ENCODE measurements around the gene PTGER3. TPM values are rescaled to one million over a fixed set of nuclear protein-coding genes. Genes with fewer than 3 reads are reported as not detected.
"Not testable (repeated sequence)": the region's sequence is repeated elsewhere in the genome, so short reads cannot be mapped to it uniquely, and the experiment has no call there.

The PTGER3 gene
- total and polyA plus RNA-seq, 7 experiments from 2014 or later = 0.07 to 4.3 (median 3.1) TPM; not detected in 3

- H3K27ac Mint-ChIP-seq = no peak overlapping the region
- Histone ChIP-seq H3K27me3 (ENCODE audit: control insufficient read depth in 2 of 2, insufficient read depth in 2 of 2, low read length in 2 of 2) (peaks cover 0 to 4% of the 10 kb centered on the region in 2 donors), H3K9me3 (ENCODE audit: control insufficient read depth in 2 of 3, low read length in 3 of 3) (no peaks in the 10 kb centered on the region), H3K36me3 (ENCODE audit: control insufficient read depth in 2 of 3, insufficient read depth in 3 of 3, low read length in 3 of 3) (no peaks in the 10 kb centered on the region), H3K4me3 (ENCODE audit: low read length) (no peak overlapping the region), H3K4me1 (ENCODE audit: control insufficient read depth in 2 of 2, insufficient read depth in 2 of 2, low read length in 2 of 2) (no peaks in the 10 kb centered on the region), H3K27ac (ENCODE audit: low read depth, low read length) (no peak overlapping the region)
- no peak overlapping the region for H3K4me3 Mint-ChIP-seq
- H3K27me3 Mint-ChIP-seq = peaks cover 6 to 36% (median 27%) of the 10 kb centered on the region in 5 donors
- ATAC-seq (no peak), DNase-seq (no peak)
- intact Hi-C loops (cut with micrococcal nuclease) = no loop called here
- H3K36me3 Mint-ChIP-seq = no peaks in the 10 kb centered on the region
- H3K4me1 Mint-ChIP-seq = peaks cover 0 to 4% (median 0%) of the 10 kb centered on the region in 7 donors
- POLR2A ChIA-PET = no interaction called here
- CTCF ChIA-PET = no interaction called here
- no peaks in the 10 kb centered on the region for H3K9me3 Mint-ChIP-seq
Observed at GRCh38 chr1:70997793-70998192, 49.8 kb downstream of the PTGER3 start.

GRCh38 chr1:70994753-70995268 lies 52.8 kb downstream of the PTGER3 start:
- POLR2A ChIA-PET = no interaction called here
- H3K4me1 Mint-ChIP-seq = peaks cover 0 to 4% (median 0%) of the 10 kb centered on the region in 7 donors
- H3K27ac Mint-ChIP-seq = no peak overlapping the region
- H3K36me3 ChIP-seq (ENCODE audit: control insufficient read depth in 2 of 3, insufficient read depth in 3 of 3, low read length in 3 of 3) = no peaks in the 10 kb centered on the region
- H3K27me3 Mint-ChIP-seq = peaks cover 0 to 24% (median 18%) of the 10 kb centered on the region in 5 donors
- H3K36me3 Mint-ChIP-seq = no peaks in the 10 kb centered on the region
- no peak overlapping the region for H3K27ac ChIP-seq (ENCODE audit: low read depth, low read length)
- DNase-seq (no peak), ATAC-seq (no peak)
- intact Hi-C loops (cut with micrococcal nuclease) = no loop called here
- H3K4me1 ChIP-seq (ENCODE audit: control insufficient read depth in 2 of 2, insufficient read depth in 2 of 2, low read length in 2 of 2) = no peaks in the 10 kb centered on the region
- CTCF ChIA-PET = no interaction called here
- no peak overlapping the region for H3K4me3 ChIP-seq (ENCODE audit: low read length)
- no peaks in the 10 kb centered on the region for H3K9me3 ChIP-seq (ENCODE audit: control insufficient read depth in 2 of 3, low read length in 3 of 3)
- H3K9me3 Mint-ChIP-seq = no peaks in the 10 kb centered on the region
- peaks cover 0 to 4% of the 10 kb centered on the region in 2 donors for H3K27me3 ChIP-seq (ENCODE audit: control insufficient read depth in 2 of 2, insufficient read depth in 2 of 2, low read length in 2 of 2)
- H3K4me3 Mint-ChIP-seq = no peak overlapping the region

- Mint-ChIP-seq H3K27me3 (peaks cover 0 to 24% (median 14%) of the 10 kb centered on the region in 5 donors), H3K9me3 (no peaks in the 10 kb centered on the region), H3K4me1 (peaks cover 0 to 4% (median 0%) of the 10 kb centered on the region in 7 donors), H3K36me3 (no peaks in the 10 kb centered on the region), H3K4me3 (no peak overlapping the region), H3K27ac (no peak overlapping the region)
- Histone ChIP-seq H3K36me3 (ENCODE audit: control insufficient read depth in 2 of 3, insufficient read depth in 3 of 3, low read length in 3 of 3) (no peaks in the 10 kb centered on the region), H3K27me3 (ENCODE audit: control insufficient read depth in 2 of 2, insufficient read depth in 2 of 2, low read length in 2 of 2) (peaks cover 0 to 3% of the 10 kb centered on the region in 2 donors), H3K4me1 (ENCODE audit: control insufficient read depth in 2 of 2, insufficient read depth in 2 of 2, low read length in 2 of 2) (no peaks in the 10 kb centered on the region), H3K27ac (ENCODE audit: low read depth, low read length) (no peak overlapping the region), H3K4me3 (ENCODE audit: low read length) (no peak overlapping the region), H3K9me3 (ENCODE audit: control insufficient read depth in 2 of 3, low read length in 3 of 3) (no peaks in the 10 kb centered on the region)
- ChIA-PET CTCF (no interaction called here), POLR2A (no interaction called here)
- ATAC-seq (peak; percentile 61), DNase-seq (no peak)
- intact Hi-C loops (cut with micrococcal nuclease) = no loop called here
Observed at GRCh38 chr1:70993798-70994197, 53.8 kb downstream of the PTGER3 start.

- Histone ChIP-seq H3K36me3 (ENCODE audit: control insufficient read depth in 2 of 3, insufficient read depth in 3 of 3, low read length in 3 of 3) (no peaks in the 10 kb centered on the region), H3K4me3 (ENCODE audit: low read length) (no peak overlapping the region), H3K27ac (ENCODE audit: low read depth, low read length) (no peak overlapping the region), H3K9me3 (ENCODE audit: control insufficient read depth in 2 of 3, low read length in 3 of 3) (no peaks in the 10 kb centered on the region), H3K4me1 (ENCODE audit: control insufficient read depth in 2 of 2, insufficient read depth in 2 of 2, low read length in 2 of 2) (no peaks in the 10 kb centered on the region), H3K27me3 (ENCODE audit: control insufficient read depth in 2 of 2, insufficient read depth in 2 of 2, low read length in 2 of 2) (peaks cover 0 to 3% of the 10 kb centered on the region in 2 donors)
- DNase-seq (no peak), ATAC-seq (no peak)
- POLR2A ChIA-PET = no interaction called here
- Mint-ChIP-seq H3K27me3 (peaks cover 0 to 24% (median 12%) of the 10 kb centered on the region in 5 donors), H3K36me3 (no peaks in the 10 kb centered on the region), H3K4me1 (peaks cover 0 to 4% (median 0%) of the 10 kb centered on the region in 7 donors), H3K4me3 (no peak overlapping the region), H3K9me3 (no peaks in the 10 kb centered on the region), H3K27ac (no peak overlapping the region)
- intact Hi-C loops (cut with micrococcal nuclease) = no loop called here
- CTCF ChIA-PET = no interaction called here
Observed at GRCh38 chr1:70992521-70992920, 55.1 kb downstream of the PTGER3 start.

GRCh38 chr1:70990469-70991253 lies 57.0 kb downstream of the PTGER3 start:
- H3K36me3 Mint-ChIP-seq = no peaks in the 10 kb centered on the region
- intact Hi-C loops (cut with micrococcal nuclease) = no loop called here
- DNase-seq = no peak
- no peak for ATAC-seq
- ChIA-PET CTCF (no interaction called here), POLR2A (no interaction called here)
- Histone ChIP-seq H3K36me3 (ENCODE audit: control insufficient read depth in 2 of 3, insufficient read depth in 3 of 3, low read length in 3 of 3) (no peaks in the 10 kb centered on the region), H3K9me3 (ENCODE audit: control insufficient read depth in 2 of 3, low read length in 3 of 3) (no peaks in the 10 kb centered on the region), H3K27ac (ENCODE audit: low read depth, low read length) (no peak overlapping the region), H3K4me1 (ENCODE audit: control insufficient read depth in 2 of 2, insufficient read depth in 2 of 2, low read length in 2 of 2) (no peaks in the 10 kb centered on the region), H3K4me3 (ENCODE audit: low read length) (no peak overlapping the region), H3K27me3 (ENCODE audit: control insufficient read depth in 2 of 2, insufficient read depth in 2 of 2, low read length in 2 of 2) (peaks cover 0 to 3% of the 10 kb centered on the region in 2 donors)
- H3K4me1 Mint-ChIP-seq = peaks cover 0 to 4% (median 0%) of the 10 kb centered on the region in 7 donors
- peaks cover 0 to 34% (median 8%) of the 10 kb centered on the region in 5 donors for H3K27me3 Mint-ChIP-seq
- no peaks in the 10 kb centered on the region for H3K9me3 Mint-ChIP-seq
- H3K4me3 Mint-ChIP-seq = no peak overlapping the region
- no peak overlapping the region for H3K27ac Mint-ChIP-seq

GRCh38 chr1:70987497-70987896 lies 60.1 kb downstream of the PTGER3 start:
- H3K9me3 ChIP-seq (ENCODE audit: control insufficient read depth in 2 of 3, low read length in 3 of 3) = no peaks in the 10 kb centered on the region
- no peak overlapping the region for H3K4me3 ChIP-seq (ENCODE audit: low read length)
- no peak for ATAC-seq
- Mint-ChIP-seq H3K36me3 (no peaks in the 10 kb centered on the region), H3K27me3 (peaks cover 3 to 31% (median 19%) of the 10 kb centered on the region in 5 donors), H3K9me3 (no peaks in the 10 kb centered on the region), H3K27ac (no peak overlapping the region), H3K4me1 (no peaks in the 10 kb centered on the region), H3K4me3 (no peak overlapping the region)
- H3K4me1 ChIP-seq (ENCODE audit: control insufficient read depth in 2 of 2, insufficient read depth in 2 of 2, low read length in 2 of 2) = no peaks in the 10 kb centered on the region
- peaks cover 0 to 3% of the 10 kb centered on the region in 2 donors for H3K27me3 ChIP-seq (ENCODE audit: control insufficient read depth in 2 of 2, insufficient read depth in 2 of 2, low read length in 2 of 2)
- no peak for DNase-seq
- intact Hi-C loops (cut with micrococcal nuclease) = no loop called here
- POLR2A ChIA-PET = no interaction called here
- H3K27ac ChIP-seq (ENCODE audit: low read depth, low read length) = no peak overlapping the region
- H3K36me3 ChIP-seq (ENCODE audit: control insufficient read depth in 2 of 3, insufficient read depth in 3 of 3, low read length in 3 of 3) = no peaks in the 10 kb centered on the region
- CTCF ChIA-PET = no interaction called here

- H3K4me3 ChIP-seq (ENCODE audit: low read length); POLR2A ChIA-PET; H3K9me3 Mint-ChIP-seq; H3K9me3 ChIP-seq (ENCODE audit: control insufficient read depth in 2 of 3, low read length in 3 of 3); intact Hi-C loops (cut with micrococcal nuclease); H3K36me3 ChIP-seq (ENCODE audit: control insufficient read depth in 2 of 3, insufficient read depth in 3 of 3, low read length in 3 of 3); H3K27ac Mint-ChIP-seq; H3K4me1 Mint-ChIP-seq; H3K27me3 ChIP-seq (ENCODE audit: control insufficient read depth in 2 of 2, insufficient read depth in 2 of 2, low read length in 2 of 2); ATAC-seq; H3K27ac ChIP-seq (ENCODE audit: low read depth, low read length); H3K4me1 ChIP-seq (ENCODE audit: control insufficient read depth in 2 of 2, insufficient read depth in 2 of 2, low read length in 2 of 2); H3K4me3 Mint-ChIP-seq; CTCF ChIA-PET; DNase-seq; H3K36me3 Mint-ChIP-seq: not testable (repeated sequence)
- H3K27me3 Mint-ChIP-seq = peaks cover 5 to 41% (median 27%) of the 10 kb centered on the region in 5 donors
Observed at GRCh38 chr1:70985776-70986225, 61.8 kb downstream of the PTGER3 start.

Data from naive thymus-derived CD4-positive, alpha-beta T cell (primary cell).